ENCODE data around the gene HTR2B.
"Not testable (repeated sequence)": the region's sequence is repeated elsewhere in the genome, so short reads cannot be mapped to it uniquely, and the experiment has no call there.

The HTR2B gene

GRCh38 chr2:231124838-231125568 is at the start of gene HTR2B:
HTR2B (minus strand) TSS chr2:231125042; CDS start chr2:231123764, 1,278 bp downstream.
- peak; percentile 14 for DNase-seq

- peak; percentile 44 for DNase-seq
Observed at GRCh38 chr2:231174211-231174651, 49.4 kb upstream of the HTR2B start.

- peak; percentile 75 for DNase-seq
Observed at GRCh38 chr2:231172025-231172424, 47.2 kb upstream of the HTR2B start.

GRCh38 chr2:231170055-231170454 is 45.2 kb upstream of the HTR2B start:
- no peak for DNase-seq

GRCh38 chr2:231169488-231169887 is 44.6 kb upstream of the HTR2B start:
- DNase-seq = no peak

DNA sequence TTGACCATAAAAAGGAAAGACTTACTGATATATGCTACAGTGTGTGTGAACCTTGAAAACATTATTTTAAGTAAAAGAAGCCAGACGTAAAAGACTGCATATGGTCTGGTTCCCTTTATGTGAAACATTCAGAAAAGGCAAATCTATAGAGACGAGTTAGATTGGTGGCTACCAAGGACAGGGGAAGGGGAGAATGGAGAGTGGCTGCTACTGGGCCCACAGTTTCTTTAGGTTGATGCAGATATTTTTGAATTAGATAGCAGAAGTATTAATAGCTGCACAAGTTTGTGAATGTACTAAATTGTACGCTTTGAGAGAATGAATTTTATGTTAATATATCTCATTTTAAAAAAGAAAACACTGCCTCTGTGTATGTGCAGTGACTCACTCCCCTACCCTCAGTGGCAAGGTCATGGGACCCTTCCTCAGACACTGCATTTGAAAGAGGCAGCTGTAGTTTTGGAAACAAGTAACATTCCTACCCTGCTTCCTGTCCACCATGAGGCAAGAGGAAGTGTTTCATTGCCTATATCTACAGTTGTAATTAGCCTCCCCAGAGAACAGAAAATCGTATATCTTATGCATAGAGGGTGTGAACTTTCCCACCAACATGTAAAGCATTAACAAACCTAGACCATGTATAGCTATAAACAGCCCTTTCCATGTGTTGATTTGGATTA is 43.8 kb upstream of the HTR2B start:
- DNase-seq = peak; percentile 61

- DNase-seq = peak; percentile 71
Observed at GRCh38 chr2:231167745-231168459, 43.1 kb upstream of the HTR2B start.

DNA sequence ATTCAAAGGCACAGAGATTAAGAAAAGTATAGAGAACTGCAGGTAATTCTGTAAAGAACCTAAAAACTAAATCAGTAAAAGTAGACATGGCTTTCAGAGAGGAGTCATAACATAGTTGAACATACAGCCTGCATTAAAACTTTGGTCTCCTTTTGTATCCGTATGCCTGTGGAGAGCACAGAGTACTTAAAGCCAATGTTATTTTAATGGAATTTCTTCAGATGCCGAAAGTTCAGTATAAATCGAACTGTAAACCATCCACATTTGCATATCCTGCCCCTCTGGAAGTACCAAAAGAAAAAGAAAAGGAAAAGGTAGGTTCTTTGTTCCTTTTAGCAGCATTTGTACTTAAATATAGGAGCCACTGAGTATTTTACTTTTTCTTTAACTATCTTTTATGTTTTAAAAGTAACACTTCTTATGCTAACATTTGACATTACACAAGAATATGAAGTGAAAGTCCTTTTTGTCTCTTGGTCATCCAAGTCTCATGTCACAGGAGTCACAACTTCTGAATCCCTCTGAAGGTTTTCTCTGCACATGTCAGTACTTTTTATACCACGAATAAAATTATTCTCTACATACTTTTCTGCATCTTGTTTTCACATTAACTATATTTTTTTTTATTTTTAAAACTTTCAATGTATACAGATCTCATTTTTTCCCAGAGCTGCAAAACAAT is 38.7 kb upstream of the HTR2B start:
- peak; percentile 70 for DNase-seq

GRCh38 chr2:231163011-231163410 is 38.2 kb upstream of the HTR2B start:
- DNase-seq = no peak

DNA sequence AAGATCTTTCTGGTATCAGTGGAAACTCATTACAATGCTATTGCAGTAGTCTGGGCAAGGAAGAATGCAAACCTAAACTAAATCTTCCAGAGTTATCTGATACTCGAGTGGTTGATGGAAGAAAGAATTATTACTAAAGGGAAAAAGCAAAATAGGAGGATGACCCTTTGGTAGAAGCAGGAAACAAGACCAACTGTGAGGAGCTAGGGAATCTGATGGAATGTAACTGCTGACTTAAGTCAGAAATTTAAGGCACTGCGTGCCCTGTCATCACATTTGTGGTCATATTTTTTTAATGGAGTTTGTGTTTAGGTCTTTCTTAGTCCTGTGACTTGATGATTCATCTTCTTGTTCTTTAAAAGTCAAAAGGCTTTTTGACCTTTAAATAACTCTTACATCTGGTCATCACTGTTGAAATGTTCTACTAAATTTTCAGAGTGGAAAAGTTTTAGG is 37.1 kb upstream of the HTR2B start:
- DNase-seq = peak; percentile 88

DNA sequence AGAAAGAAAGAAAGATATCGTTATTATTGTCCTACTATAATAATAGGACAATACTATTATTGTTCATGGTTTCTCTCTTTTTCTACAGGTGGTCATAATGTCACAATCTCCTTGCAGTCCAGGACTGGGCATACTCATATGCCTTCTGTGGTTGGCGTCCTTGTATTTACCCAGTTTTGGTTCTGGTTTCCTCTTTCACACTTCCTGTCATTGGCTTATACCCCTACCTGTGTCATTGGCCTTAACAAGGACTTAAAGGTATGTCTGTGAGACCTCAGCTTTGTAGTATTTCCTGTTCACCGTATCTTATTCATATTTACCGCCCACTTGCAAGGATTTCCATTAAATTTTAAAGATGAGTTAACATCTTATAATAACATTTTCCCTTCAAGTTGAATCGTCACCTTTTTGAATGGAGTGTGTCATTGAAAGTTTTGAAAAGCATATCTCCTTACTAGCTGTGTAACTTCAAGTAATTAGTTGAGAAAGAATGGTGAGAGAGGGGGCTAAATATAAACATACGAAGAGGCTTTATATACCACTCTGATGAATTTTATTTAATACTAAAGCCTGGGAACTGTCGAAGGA is 36.5 kb upstream of the HTR2B start:
- DNase-seq = no peak

GRCh38 chr2:231160701-231161100 is 35.9 kb upstream of the HTR2B start:
- no peak for DNase-seq

DNA sequence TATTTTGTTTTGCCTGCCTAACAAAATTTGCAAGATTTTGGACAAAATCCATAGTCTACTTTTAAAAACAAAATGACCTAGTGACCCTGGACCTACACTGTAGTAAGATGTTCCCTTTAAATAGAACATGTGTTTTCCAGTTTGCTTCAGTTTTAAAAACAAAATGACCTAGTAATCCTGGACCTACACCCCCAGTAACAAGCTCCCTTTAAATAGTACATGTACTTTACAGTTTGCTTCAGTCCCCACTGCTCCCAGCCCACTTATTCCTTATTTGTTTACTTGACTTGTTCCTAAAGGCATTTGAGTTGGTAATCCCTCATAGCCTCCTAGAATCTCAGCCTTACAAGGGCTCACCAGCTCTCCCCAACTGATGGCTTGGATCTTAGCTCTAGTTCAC is 34.5 kb upstream of the HTR2B start:
- no peak for DNase-seq

GRCh38 chr2:231152800-231153557 is 28.1 kb upstream of the HTR2B start:
- DNase-seq = no peak

DNA sequence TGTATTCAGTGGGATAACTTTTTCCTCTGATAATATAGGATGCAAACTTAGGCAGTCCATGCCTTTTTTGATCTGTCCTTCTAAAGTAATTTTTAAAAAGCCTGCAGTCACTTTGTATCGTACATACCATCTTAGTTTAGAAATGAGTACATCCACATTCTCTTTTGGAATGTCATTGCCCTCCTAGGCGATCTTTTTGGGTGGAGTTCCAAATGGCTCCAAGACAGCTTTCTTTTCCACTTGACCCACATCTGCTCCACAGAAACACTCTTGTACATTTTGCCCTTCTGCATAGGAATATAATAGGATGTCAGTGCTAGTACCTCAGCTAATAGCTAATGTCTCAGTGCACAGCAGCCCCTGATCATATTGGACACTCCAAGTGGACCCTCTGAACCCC is 21.8 kb upstream of the HTR2B start:
- no peak for DNase-seq

DNA sequence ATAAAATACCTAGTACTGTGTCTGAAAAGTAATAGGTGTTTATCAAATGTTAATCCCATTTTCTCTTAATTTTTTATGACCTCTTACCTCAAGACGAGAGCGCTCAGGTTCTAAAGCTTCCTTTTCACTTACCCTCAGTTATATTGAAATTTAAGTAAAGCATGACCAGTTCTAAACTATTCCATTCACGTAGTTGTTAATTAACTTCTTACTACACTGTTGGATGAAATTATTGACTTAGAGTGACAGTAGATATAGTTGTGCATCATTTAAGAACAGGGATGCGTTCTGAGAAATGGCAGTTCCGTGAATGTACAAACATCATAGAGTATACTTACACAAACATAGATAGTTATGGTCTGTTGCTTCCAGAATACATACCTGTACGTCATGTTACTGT is 20.1 kb upstream of the HTR2B start:
- DNase-seq = no peak

- not testable (repeated sequence) for DNase-seq
Observed at GRCh38 chr2:231140808-231141207, 16.0 kb upstream of the HTR2B start.

DNA sequence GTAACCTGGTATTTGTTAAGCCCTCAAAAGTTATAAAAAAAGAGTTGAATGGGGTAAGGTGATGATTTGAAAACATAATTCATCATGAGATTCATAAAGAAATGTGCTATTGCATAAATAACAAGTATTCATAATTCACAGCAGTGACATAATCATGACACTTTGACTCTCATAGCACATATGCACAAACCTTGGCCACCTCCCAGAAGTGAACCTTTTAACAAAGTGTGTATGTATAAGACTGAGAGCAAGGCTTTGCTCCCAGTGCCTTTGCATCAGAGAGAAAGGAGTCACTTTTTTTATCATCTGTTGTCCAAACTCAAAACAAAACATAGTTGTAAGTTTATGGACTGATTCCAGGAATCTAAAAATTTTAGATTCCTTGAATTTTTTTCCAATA is 15.0 kb upstream of the HTR2B start:
- DNase-seq = peak; percentile 23

DNA sequence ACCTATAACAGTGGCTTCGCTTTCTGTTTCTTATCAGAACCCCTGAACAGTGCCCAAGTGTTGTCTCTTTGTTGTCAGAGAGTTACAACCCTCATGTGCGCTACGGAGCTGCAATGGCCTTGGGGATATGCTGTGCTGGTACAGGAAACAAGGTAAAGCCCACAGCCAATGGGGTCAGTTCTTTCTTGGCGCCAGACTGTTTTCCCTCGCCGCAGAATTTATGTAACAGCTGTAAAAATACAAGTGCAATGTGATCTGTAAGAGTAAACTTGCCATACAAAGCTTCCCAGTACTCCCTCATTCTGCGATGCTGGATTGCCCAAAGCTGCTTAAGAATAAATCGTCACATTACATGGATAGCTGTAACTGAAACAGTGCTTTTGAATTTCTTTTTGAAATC is 13.9 kb upstream of the HTR2B start:
- no peak for DNase-seq

GRCh38 chr2:231134910-231135655 is 10.2 kb upstream of the HTR2B start:
- peak; percentile 63 for DNase-seq

Measured in suppressor macrophage treated with lipopolysaccharide for 4 hours (primary cell).